ENCODE results near the gene OSBPL1A. TPM values are rescaled to one million over a fixed set of nuclear protein-coding genes. Genes with fewer than 3 reads are reported as not detected.

The OSBPL1A gene
- total and polyA plus RNA-seq, 2 of the 8 experiments (the other 6 are each of a cell fraction or from before 2014, with no cell fraction given): 53.2 to 74.9 TPM

DNA sequence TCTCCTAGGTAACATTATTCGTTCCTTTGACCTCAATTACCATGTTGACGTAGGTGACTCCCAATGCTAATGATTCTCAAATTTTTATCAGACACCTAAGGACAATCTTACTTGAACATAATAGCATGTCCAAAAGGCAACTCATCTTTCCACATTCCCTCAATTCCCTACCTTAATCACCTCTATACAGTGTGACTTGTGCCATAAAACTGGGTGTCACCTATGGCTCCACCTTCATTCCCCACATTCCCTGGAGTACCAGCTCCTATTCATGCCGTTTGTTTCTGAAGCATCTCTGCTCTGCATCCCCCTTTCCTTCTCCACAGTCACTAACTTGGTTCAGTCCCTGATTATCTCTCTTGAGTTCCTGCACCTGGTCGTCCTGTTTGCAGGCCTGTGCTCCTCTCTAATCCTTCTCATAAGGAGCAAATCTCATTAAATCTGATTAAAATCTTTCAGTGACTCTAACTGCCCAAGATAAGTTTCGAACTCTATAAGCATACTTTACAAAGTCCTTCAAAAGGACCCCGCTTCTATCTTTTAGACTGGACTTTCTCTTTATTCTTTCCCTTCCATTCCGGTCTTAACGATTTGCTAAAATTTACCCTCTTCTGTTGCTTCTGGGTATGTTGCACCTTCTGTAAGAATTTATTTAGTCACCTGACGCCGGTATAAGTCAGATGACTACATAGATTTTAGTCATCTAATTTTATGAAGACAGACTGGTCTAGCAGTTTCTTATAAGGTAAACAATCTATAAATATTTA, 128.7 kb downstream of the OSBPL1A start:
- no peaks in the 10 kb centered on the region for H3K27me3 ChIP-seq (replicated peaks in 1 of 4; ENCODE audit: control insufficient read depth in 3 of 4, extremely low read depth in 1 of 4, insufficient read depth in 3 of 4, low read length in 3 of 4)
- H4K20me1 ChIP-seq (replicated peaks in 1 of 2; ENCODE audit: control insufficient read depth in 1 of 2, insufficient read depth in 2 of 2, low read length in 2 of 2): peaks cover 0 to 1% of the 10 kb centered on the region in 2 experiments
- no peak overlapping the region for H4K5ac ChIP-seq (ENCODE audit: insufficient read length, low read depth, low read length)
- H3K4me2 ChIP-seq (ENCODE audit: insufficient read depth in 1 of 2, low read depth in 2 of 2, low read length in 2 of 2): no peak overlapping the region; a peak in 1 of 4 replicates
- H3K23me2 ChIP-seq (ENCODE audit: low read depth, low read length): peaks cover 9% of the 10 kb centered on the region
- no peaks in the 10 kb centered on the region for H3K36me3 ChIP-seq (ENCODE audit: control insufficient read depth in 2 of 4, insufficient read depth in 4 of 4, low read length in 3 of 4)
- peaks cover 3 to 17% (median 10%) of the 10 kb centered on the region in 4 experiments; a peak in 5 of 7 replicates for H3K4me1 ChIP-seq (replicated peaks in 1 of 4; ENCODE audit: control insufficient read depth in 3 of 4, insufficient read depth in 4 of 4, low read length in 3 of 4)
- H3K9ac ChIP-seq (replicated peaks in 1 of 4; ENCODE audit: extremely low read depth in 1 of 4, low read depth in 3 of 4, low read length in 3 of 4): no peak overlapping the region
- no peaks in the 10 kb centered on the region for H3K9me3 ChIP-seq (ENCODE audit: insufficient read depth in 2 of 2, low read depth in 1 of 2, low read length in 1 of 2)
- no peak overlapping the region for H3K18ac ChIP-seq (ENCODE audit: extremely low read depth, low read length)
- H2BK120ac ChIP-seq (replicated peaks; ENCODE audit: low read depth, low read length): no peak overlapping the region
- no peak overlapping the region for H3K14ac ChIP-seq (ENCODE audit: insufficient read length)
- H3K4me3 ChIP-seq (ENCODE audit: extremely low read depth in 1 of 4, insufficient read depth in 2 of 4, low read depth in 3 of 4, low read length in 4 of 4): no peak overlapping the region
- no peak overlapping the region for H2BK12ac ChIP-seq (ENCODE audit: low read depth, low read length)
- 0 out of 2 replicates have a peak overlapping the region, but pooled peaks have one; percentile 51 for H2BK20ac ChIP-seq (ENCODE audit: low read length)
- peaks cover 6% of the 10 kb centered on the region for H3K79me1 ChIP-seq (ENCODE audit: low read depth, low read length)
- no peak overlapping the region for H3K23ac ChIP-seq (ENCODE audit: insufficient read length)
- H3K27ac ChIP-seq (ENCODE audit: low read depth, low read length): no peak overlapping the region
- no peak for FAIRE-seq
- no peak for TF ChIP-seq YY1 (IDR thresholded peaks at IDR 0.05; ENCODE audit: low read depth, low read length)
- TF ChIP-seq TEAD4 (IDR thresholded peaks at IDR 0.05; ENCODE audit: low read depth, low read length): 0 out of 2 replicates have a peak, but pooled peaks have one; percentile 52
- 0 out of 2 replicates have a peak, but pooled peaks have one; percentile 29 for TF ChIP-seq TAF1 (IDR thresholded peaks at IDR 0.05; ENCODE audit: low read depth, low read length)
- no peak overlapping the region for H2AK5ac ChIP-seq (ENCODE audit: low read depth, low read length)
- H4K8ac ChIP-seq (ENCODE audit: extremely low read depth, insufficient read depth, low read length): no peak overlapping the region
- H2BK15ac ChIP-seq (ENCODE audit: low read length): no peak overlapping the region
- ChIA-PET POLR2A (ENCODE audit: partially characterized antibody) (interaction anchor here (0.6 to 2.0 kb wide), 3 partner anchors 10 to 130 kb away, joined by 3 to 9 read pairs (median 4); partner anchors contain the start of gene CABYR), CTCF (ENCODE audit: partially characterized antibody) (interaction anchor here (0.6 to 1.6 kb wide), 4 partner anchors 40 to 256 kb away, joined by 3 to 4 read pairs (median 4); no protein-coding TSS in a partner anchor)
- DNase-seq (ENCODE audit: low read depth in 1 of 2, low spot score in 2 of 2): no peak
- no peak overlapping the region for H2BK5ac ChIP-seq (ENCODE audit: low read depth, low read length)
- H3K79me2 ChIP-seq (ENCODE audit: control insufficient read depth in 1 of 2, insufficient read depth in 2 of 2, low read length in 2 of 2): peaks cover 0 to 53% of the 10 kb centered on the region in 2 experiments; a peak in 3 of 4 replicates
- no peak overlapping the region for H4K91ac ChIP-seq (replicated peaks; ENCODE audit: insufficient read length, low read length)
- no peak overlapping the region for H3K56ac ChIP-seq (replicated peaks; ENCODE audit: insufficient read length, low read depth, low read length)
- WGBS, 2 experiments (ENCODE audit: extremely low coverage in 1 of 2, insufficient coverage in 1 of 2, insufficient read length in 1 of 2, insufficient replicate concordance in 2 of 2, low coverage in 1 of 2, low lambda C conversion rate in 2 of 2, missing lambda C conversion rate in 1 of 2): 82% methylated on average over 10 of the region's 10 CpGs; no CpG with 5 or more reads in 1 of the 2 experiments
- H2AFZ ChIP-seq (ENCODE audit: low read length): no peak overlapping the region
- no peak overlapping the region for H3K4ac ChIP-seq (replicated peaks; ENCODE audit: insufficient read length, low read depth, low read length)
